Measurements from ENCODE around the gene GABRA5.

GABRA5 gene

DNA sequence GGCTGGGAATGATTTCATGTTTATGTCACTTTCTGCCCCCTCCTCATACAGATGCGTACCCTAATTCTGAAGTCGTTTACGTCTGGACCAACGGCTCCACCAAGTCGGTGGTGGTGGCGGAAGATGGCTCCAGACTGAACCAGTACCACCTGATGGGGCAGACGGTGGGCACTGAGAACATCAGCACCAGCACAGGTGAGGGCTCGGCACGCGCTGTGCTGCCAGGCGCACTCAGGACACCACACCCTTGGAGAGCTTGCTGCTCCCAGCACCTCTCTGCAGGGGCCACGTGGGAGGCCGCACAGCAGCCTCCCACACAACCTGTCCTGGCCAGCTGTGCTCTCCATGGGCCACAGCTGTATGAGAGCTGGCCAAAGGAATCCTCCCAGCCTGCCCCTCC lies 70.3 kb downstream of the GABRA5 start:
- Histone ChIP-seq H4K91ac (ENCODE audit: low read length) (no peak overlapping the region), H2BK15ac (ENCODE audit: low read depth, poor library complexity, severe bottlenecking) (no peak overlapping the region), H3K36me3 (ENCODE audit: control insufficient read depth in 1 of 2, insufficient read depth in 2 of 2, low read depth in 1 of 2, low read length in 2 of 2) (no peaks in the 10 kb centered on the region), H3K4me1 (ENCODE audit: control insufficient read depth, insufficient read depth, low read depth, low read length) (no peaks in the 10 kb centered on the region), H3K9ac (ENCODE audit: low read length) (no peak overlapping the region), H3K79me1 (replicated peaks; ENCODE audit: low read length, poor library complexity, severe bottlenecking) (no peaks in the 10 kb centered on the region), H3K4ac (ENCODE audit: low read depth in 1 of 2, low read length in 2 of 2) (no peak overlapping the region), H3K14ac (ENCODE audit: low read length in 2 of 2) (no peak overlapping the region), H4K8ac (ENCODE audit: low read length) (no peak overlapping the region), H3K27me3 (ENCODE audit: control insufficient read depth in 1 of 2, insufficient read depth in 1 of 2, low read length in 2 of 2) (no peaks in the 10 kb centered on the region), H2AFZ (ENCODE audit: low read depth, low read length) (no peak overlapping the region), H3K9me3 (ENCODE audit: control insufficient read depth, low read length) (no peaks in the 10 kb centered on the region), H2AK5ac (ENCODE audit: low read length, severe bottlenecking) (no peak overlapping the region), H3K4me2 (ENCODE audit: low read length, poor library complexity, severe bottlenecking) (no peak overlapping the region), H3K23ac (ENCODE audit: low read length in 2 of 2) (no peak overlapping the region), H2BK120ac (ENCODE audit: low read depth, low read length) (no peak overlapping the region), H3K18ac (ENCODE audit: low read depth in 1 of 2, low read length in 2 of 2) (no peak overlapping the region), H2BK12ac (ENCODE audit: low read length in 2 of 2) (no peak overlapping the region), H3K4me3 (ENCODE audit: insufficient read depth in 1 of 2, low read depth in 1 of 2, low read length in 2 of 2) (no peak overlapping the region), H2BK5ac (ENCODE audit: low read depth, low read length, poor library complexity, severe bottlenecking) (no peak overlapping the region), H3K27ac (ENCODE audit: low read length, poor library complexity, severe bottlenecking) (no peak overlapping the region)
- WGBS, result 86% methylated on average over 13 of the region's 13 CpGs
- DNase-seq, result no peak

DNA sequence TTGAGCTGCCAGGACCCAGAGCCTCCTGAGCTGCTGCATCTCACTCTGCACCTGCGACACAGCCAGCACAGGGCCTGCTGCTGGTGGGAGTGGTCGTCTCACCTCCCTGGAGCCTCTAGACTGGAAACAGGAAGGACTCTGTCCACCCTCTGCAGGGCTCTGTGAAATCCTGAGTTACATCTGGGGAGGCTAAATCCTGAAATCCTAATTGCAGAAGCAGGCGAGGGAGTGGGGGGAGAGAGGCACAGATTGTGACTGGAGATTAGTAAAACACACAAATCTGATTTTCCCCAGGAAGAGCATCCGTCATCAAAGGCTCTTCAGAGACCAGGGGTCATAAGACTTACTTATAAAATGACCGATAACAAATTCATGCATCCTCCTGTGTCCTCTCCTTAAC lies 72.5 kb downstream of the GABRA5 start:
- Histone ChIP-seq H3K79me1 (replicated peaks; ENCODE audit: low read length, poor library complexity, severe bottlenecking) (no peaks in the 10 kb centered on the region), H4K8ac (ENCODE audit: low read length) (no peak overlapping the region), H3K14ac (ENCODE audit: low read length in 2 of 2) (no peak overlapping the region), H2AFZ (ENCODE audit: low read depth, low read length) (no peak overlapping the region), H3K23ac (ENCODE audit: low read length in 2 of 2) (no peak overlapping the region), H3K4me1 (ENCODE audit: control insufficient read depth, insufficient read depth, low read depth, low read length) (no peaks in the 10 kb centered on the region), H3K18ac (ENCODE audit: low read depth in 1 of 2, low read length in 2 of 2) (no peak overlapping the region), H3K4me3 (ENCODE audit: insufficient read depth in 1 of 2, low read depth in 1 of 2, low read length in 2 of 2) (no peak overlapping the region), H3K4ac (ENCODE audit: low read depth in 1 of 2, low read length in 2 of 2) (no peak overlapping the region), H2AK5ac (ENCODE audit: low read length, severe bottlenecking) (no peak overlapping the region), H3K27me3 (ENCODE audit: control insufficient read depth in 1 of 2, insufficient read depth in 1 of 2, low read length in 2 of 2) (no peaks in the 10 kb centered on the region), H3K4me2 (ENCODE audit: low read length, poor library complexity, severe bottlenecking) (no peak overlapping the region), H2BK120ac (ENCODE audit: low read depth, low read length) (no peak overlapping the region), H3K9ac (ENCODE audit: low read length) (no peak overlapping the region), H3K27ac (ENCODE audit: low read length, poor library complexity, severe bottlenecking) (no peak overlapping the region), H3K36me3 (ENCODE audit: control insufficient read depth in 1 of 2, insufficient read depth in 2 of 2, low read depth in 1 of 2, low read length in 2 of 2) (no peaks in the 10 kb centered on the region), H3K9me3 (ENCODE audit: control insufficient read depth, low read length) (no peaks in the 10 kb centered on the region), H2BK5ac (ENCODE audit: low read depth, low read length, poor library complexity, severe bottlenecking) (no peak overlapping the region), H4K91ac (ENCODE audit: low read length) (no peak overlapping the region), H2BK15ac (ENCODE audit: low read depth, poor library complexity, severe bottlenecking) (no peak overlapping the region), H2BK12ac (ENCODE audit: low read length in 2 of 2) (no peak overlapping the region)
- 59% methylated on average over 5 of the region's 5 CpGs for WGBS
- no peak for DNase-seq

DNA sequence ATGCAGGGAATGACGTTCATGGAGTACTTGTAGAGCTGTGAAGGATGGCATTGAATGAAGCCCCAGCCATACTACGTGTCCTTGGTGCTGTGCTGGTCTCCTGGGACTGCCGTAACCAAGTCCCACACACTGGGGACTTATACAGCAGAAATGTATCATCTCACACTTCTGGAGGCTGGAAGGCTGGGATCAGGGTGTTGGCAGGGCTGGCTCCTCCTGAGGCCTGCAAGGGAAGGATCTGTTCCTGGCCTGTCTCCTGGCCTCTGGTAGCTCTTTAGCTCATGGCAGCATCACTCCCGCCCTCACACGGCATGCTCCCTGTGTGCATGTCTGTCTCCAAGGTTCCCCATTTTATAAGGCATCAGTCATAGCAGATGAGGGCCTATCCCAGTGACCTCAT lies 74.6 kb downstream of the GABRA5 start:
- H3K4me2 ChIP-seq (ENCODE audit: low read length, poor library complexity, severe bottlenecking), result no peak overlapping the region
- 79% methylated on average over 5 of the region's 5 CpGs for WGBS
- H3K27ac ChIP-seq (ENCODE audit: low read length, poor library complexity, severe bottlenecking), result no peak overlapping the region
- no peak overlapping the region for H3K23ac ChIP-seq (ENCODE audit: low read length in 2 of 2)
- no peak overlapping the region for H2BK120ac ChIP-seq (ENCODE audit: low read depth, low read length)
- no peak overlapping the region for H4K8ac ChIP-seq (ENCODE audit: low read length)
- no peak overlapping the region for H2AK5ac ChIP-seq (ENCODE audit: low read length, severe bottlenecking)
- no peaks in the 10 kb centered on the region for H3K27me3 ChIP-seq (ENCODE audit: control insufficient read depth in 1 of 2, insufficient read depth in 1 of 2, low read length in 2 of 2)
- no peaks in the 10 kb centered on the region for H3K9me3 ChIP-seq (ENCODE audit: control insufficient read depth, low read length)
- H2BK12ac ChIP-seq (ENCODE audit: low read length in 2 of 2), result no peak overlapping the region
- H3K4me1 ChIP-seq (ENCODE audit: control insufficient read depth, insufficient read depth, low read depth, low read length), result no peaks in the 10 kb centered on the region
- DNase-seq, result no peak
- H3K18ac ChIP-seq (ENCODE audit: low read depth in 1 of 2, low read length in 2 of 2), result no peak overlapping the region
- no peak overlapping the region for H3K9ac ChIP-seq (ENCODE audit: low read length)
- no peak overlapping the region for H2BK5ac ChIP-seq (ENCODE audit: low read depth, low read length, poor library complexity, severe bottlenecking)
- no peaks in the 10 kb centered on the region for H3K36me3 ChIP-seq (ENCODE audit: control insufficient read depth in 1 of 2, insufficient read depth in 2 of 2, low read depth in 1 of 2, low read length in 2 of 2)
- H3K79me1 ChIP-seq (replicated peaks; ENCODE audit: low read length, poor library complexity, severe bottlenecking), result no peaks in the 10 kb centered on the region
- H3K4me3 ChIP-seq (ENCODE audit: insufficient read depth in 1 of 2, low read depth in 1 of 2, low read length in 2 of 2), result no peak overlapping the region
- H3K4ac ChIP-seq (ENCODE audit: low read depth in 1 of 2, low read length in 2 of 2), result no peak overlapping the region
- H4K91ac ChIP-seq (ENCODE audit: low read length), result no peak overlapping the region
- no peak overlapping the region for H2AFZ ChIP-seq (ENCODE audit: low read depth, low read length)
- H2BK15ac ChIP-seq (ENCODE audit: low read depth, poor library complexity, severe bottlenecking), result no peak overlapping the region
- H3K14ac ChIP-seq (ENCODE audit: low read length in 2 of 2), result no peak overlapping the region

DNA sequence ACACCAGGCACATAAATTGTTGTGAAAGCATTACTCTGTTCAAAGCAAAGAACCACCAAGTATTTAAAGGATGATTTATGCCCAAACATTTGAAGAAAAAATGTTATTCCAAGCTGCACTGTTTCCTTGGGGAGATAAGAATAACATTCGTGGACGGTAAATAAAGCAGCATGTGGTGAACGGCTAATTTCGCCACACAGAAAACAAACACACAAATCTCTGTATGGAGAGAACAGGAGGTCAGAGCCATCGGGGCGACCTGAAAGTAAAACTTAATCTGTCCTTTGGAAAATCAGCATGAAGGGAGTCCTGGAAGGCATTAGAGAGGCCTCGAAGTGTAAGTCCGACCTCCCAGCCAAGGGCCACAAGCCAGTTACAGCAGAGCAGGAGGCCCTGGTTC lies 77.0 kb downstream of the GABRA5 start:
- Histone ChIP-seq H3K18ac (ENCODE audit: low read depth in 1 of 2, low read length in 2 of 2) (no peak overlapping the region), H3K27me3 (ENCODE audit: control insufficient read depth in 1 of 2, insufficient read depth in 1 of 2, low read length in 2 of 2) (no peaks in the 10 kb centered on the region), H2AK5ac (ENCODE audit: low read length, severe bottlenecking) (no peak overlapping the region), H3K9me3 (ENCODE audit: control insufficient read depth, low read length) (no peaks in the 10 kb centered on the region), H3K23ac (ENCODE audit: low read length in 2 of 2) (peak overlapping the region in 1 of 2 experiments; percentile 37), H3K4ac (ENCODE audit: low read depth in 1 of 2, low read length in 2 of 2) (no peak overlapping the region), H4K8ac (ENCODE audit: low read length) (no peak overlapping the region), H3K4me3 (ENCODE audit: insufficient read depth in 1 of 2, low read depth in 1 of 2, low read length in 2 of 2) (no peak overlapping the region), H3K4me2 (ENCODE audit: low read length, poor library complexity, severe bottlenecking) (no peak overlapping the region), H2BK120ac (ENCODE audit: low read depth, low read length) (no peak overlapping the region), H4K91ac (ENCODE audit: low read length) (no peak overlapping the region), H2BK15ac (ENCODE audit: low read depth, poor library complexity, severe bottlenecking) (no peak overlapping the region), H2BK12ac (ENCODE audit: low read length in 2 of 2) (no peak overlapping the region), H2BK5ac (ENCODE audit: low read depth, low read length, poor library complexity, severe bottlenecking) (no peak overlapping the region), H3K4me1 (ENCODE audit: control insufficient read depth, insufficient read depth, low read depth, low read length) (no peaks in the 10 kb centered on the region), H3K36me3 (ENCODE audit: control insufficient read depth in 1 of 2, insufficient read depth in 2 of 2, low read depth in 1 of 2, low read length in 2 of 2) (no peaks in the 10 kb centered on the region), H3K14ac (ENCODE audit: low read length in 2 of 2) (no peak overlapping the region), H3K9ac (ENCODE audit: low read length) (no peak overlapping the region), H3K27ac (ENCODE audit: low read length, poor library complexity, severe bottlenecking) (no peak overlapping the region), H3K79me1 (replicated peaks; ENCODE audit: low read length, poor library complexity, severe bottlenecking) (no peaks in the 10 kb centered on the region), H2AFZ (ENCODE audit: low read depth, low read length) (no peak overlapping the region)
- 54% methylated on average over 6 of the region's 8 CpGs for WGBS
- DNase-seq, result no peak
